T-helper 9 cell (primary cell): ENCODE data around the gene CPSF6.
A peak's percentile ranks its signal among the peaks of the same experiment; 100 is the strongest.
"Not testable (repeated sequence)": the region's sequence is repeated elsewhere in the genome, so short reads cannot be mapped to it uniquely, and the experiment has no call there.

Source experiments
- DNase-seq: peaks from one replicate; pipeline ENCODE4 v3.0.0-alpha.2; 2020

The CPSF6 gene

DNA sequence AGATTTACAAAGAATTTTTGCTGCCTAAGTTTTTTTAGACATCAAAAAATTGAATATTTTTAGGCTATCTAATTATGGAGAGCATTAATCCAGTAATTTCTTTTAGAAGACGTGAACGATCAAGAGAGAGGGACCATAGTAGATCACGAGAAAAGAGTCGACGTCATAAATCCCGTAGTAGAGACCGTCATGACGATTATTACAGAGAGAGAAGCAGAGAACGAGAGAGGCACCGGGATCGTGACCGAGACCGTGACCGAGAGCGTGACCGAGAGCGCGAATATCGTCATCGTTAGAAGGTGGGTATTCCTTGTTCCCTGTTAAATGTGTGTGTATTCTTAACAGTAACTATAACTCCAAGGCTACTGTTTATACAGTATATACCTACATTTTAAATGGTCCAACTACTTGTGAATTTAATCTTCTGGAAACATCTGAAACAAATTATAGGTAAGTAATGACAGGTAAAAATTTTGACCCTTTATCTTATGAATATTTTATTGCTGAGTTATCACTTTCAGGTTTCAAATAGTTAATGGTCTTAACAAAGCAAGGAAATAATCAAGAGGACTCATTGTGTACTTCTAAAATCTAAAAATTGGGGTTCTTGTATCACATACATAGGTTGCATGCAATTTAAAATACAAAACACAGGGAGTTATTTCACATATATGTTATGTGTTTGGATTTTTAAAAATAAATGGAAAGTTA, 23.1 kb downstream of the CPSF6 start:
- no peak for DNase-seq

DNA sequence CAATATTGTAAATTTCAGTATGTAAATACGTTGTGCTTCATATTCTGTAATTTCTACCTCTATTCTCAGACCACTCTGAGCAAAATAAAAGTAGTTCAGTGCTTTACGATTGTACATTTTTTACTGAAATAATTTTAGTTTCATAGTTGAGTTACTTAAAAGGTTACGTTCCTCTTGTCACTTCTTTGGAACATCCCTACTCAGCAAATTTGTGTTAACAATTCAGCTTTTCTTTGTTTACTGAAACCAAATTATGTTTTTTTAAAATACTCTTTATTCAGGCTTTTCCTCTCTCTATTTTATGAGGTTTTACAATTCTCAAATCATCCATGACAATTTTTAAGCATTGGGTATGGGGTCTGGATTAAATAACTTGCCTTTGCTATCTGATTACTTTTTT, 25.8 kb downstream of the CPSF6 start:
- DNase-seq, result no peak

DNA sequence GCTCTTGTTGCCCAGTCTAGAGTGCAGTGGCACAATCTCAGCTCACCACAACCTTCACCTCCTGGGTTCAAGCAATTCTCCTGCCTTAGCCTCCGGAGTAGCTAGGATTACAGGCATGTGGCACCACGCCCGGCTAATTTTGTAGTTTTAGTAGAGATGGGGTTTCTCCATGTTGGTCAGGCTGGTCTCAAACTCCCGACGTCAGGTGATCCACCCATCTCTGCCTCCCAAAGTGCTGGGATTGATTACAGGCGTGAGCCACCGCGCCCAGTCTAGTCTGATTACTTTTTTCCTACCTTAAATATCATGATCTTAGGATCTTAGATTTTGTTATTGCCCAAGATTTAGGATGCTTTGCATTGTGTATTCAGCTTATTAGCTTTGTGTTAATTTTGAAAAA, 26.3 kb downstream of the CPSF6 start:
- DNase-seq, result not testable (repeated sequence)

DNA sequence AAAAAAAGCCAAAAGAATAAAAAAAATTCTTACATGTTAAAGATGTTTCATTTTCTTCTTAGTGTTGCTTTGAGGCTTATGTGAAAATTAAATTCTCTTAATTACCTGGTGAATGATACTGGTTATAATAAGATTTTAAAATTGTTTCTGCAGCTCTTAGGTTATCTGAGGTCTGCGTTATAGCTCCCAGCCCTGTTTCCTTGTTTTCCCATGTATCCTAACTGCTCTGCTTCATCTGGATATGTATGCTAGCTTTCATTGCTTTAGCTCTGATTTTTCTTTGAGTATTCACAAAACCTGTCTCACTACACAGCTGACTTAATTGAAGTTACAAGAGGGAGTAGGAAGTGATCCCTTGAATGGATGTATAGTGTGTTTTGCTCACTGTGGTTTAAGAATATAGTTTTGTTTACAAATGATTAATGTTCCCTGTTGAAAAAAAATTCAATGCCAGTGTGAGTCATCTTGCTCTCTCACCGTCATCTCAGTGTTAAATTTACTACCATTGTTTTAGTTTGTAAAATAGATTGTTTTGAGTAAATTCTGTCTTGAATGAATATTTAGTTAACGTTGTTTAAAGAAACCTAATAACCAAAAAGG, 26.8 kb downstream of the CPSF6 start:
- DNase-seq, result no peak

DNA sequence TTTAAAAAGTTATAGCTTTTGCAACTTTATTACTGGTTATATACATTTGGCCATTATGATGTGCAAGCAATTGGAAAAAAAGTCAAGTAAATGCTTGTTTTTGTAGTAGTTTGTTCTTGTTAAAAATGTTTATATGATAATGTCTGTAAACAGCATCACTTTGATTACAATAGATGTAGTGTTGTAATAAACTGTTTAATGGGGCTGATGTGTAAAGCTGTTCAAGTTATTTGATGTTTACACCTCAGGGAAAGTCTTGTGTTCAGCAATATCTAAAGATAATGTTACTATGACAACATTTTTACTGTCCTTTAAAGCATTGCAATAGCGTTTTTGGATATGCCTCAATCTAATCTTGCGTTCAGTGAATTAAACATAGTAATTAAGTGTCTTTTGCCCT, 30.4 kb downstream of the CPSF6 start:
- DNase-seq, result no peak

DNA sequence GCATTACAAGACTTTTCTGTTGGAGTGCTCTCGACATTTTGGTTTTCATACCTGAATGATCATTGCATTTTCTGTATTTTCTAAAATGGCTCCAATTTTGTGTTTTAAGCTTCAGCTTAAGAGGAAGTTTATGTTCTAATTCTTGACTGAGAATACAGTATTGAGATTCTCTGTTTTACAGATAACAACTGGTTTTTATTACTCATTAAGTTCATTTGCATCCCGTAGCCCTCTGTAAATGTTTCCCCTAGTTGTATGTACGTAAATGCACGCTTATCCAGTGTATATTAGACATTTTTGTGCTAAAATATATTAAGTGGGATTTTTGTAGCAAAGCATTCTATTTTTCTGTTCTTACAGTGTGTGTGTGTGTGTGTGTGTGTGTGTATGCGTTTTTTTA, 33.1 kb downstream of the CPSF6 start:
- DNase-seq, result no peak

DNA sequence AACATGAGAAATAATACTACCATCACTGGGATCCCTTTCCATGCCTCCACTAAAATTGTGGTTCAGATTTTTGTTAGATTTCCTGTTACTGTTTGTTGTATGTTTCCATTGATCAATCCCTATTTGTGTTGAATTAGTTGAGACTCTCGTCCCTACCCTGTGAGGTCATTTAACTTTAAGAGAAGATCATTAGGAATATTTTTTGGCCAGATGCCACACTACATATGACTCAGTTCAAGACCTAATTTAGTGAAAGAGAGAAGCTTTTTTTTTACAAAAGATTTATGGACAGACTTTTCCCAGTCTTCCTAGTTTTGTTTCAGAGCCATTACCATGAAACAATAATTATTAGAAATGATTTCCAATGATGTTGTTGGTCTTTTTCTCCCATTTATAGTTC, 35.5 kb downstream of the CPSF6 start:
- DNase-seq, result no peak

DNA sequence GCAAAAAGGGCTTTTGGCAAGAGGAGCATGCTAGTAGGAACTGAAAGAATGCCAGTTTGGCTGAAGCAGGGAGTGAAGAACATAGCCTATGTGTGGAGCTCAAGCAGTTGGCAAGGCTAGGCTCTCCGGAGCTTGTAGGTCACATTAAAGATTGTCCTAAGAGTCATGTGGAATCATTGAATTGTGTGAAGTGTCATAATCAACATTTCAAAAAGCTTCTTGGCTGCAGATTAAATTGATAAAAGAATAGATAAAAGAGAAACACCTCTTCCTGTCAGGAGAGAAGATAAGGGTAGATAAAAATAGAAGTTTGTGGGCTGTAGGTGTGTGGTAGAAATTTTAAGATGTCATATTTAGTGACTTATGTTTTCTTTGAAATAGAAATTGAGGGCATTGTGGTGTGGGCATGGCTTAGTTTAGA, 36.1 kb downstream of the CPSF6 start:
- DNase-seq, result no peak

DNA sequence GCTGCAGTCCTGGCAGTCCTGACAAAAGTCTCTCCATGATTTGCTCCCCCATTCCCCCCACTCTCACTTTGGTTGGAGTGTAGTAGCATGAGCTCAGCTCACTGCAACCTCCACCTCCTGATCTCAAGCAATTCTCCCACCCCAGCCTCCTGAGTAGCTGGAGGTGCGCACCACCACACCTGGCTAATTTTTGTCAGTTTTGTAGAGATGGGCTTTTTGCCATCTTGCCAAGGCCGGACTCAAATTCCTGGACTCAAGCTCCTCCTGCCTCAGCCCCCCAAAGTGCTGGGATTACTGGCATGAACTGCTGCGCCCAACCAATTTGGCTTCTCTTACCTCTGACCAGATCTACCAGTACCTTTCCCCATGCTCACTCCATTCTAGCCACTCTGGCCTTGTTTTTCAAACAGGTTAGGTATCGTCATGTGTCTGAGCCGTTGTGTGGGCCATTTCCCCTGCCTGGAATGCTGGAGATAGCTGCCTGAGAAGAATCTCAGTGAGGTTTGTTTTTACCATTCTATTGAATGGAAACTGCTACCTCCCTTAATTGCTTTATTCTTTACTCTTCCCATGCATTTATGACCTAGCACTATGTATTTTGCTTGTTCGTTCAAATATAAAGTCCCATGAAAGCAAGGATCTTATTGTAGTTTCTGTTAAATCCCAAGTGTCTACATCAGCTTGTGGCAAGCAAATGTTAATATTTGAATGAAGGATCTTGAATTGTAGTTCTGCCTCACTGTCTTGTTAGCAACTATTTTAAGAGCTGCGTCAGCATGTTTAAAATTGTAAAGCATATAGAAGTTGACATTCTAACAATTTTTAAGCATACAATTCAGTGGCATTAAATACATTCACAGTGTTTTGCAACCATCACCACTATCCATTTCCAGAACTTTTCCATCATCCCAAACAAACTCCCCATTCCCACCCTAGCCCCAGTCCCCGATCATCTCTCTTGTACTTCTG, 39.7 kb downstream of the CPSF6 start:
- DNase-seq, result no peak

DNA sequence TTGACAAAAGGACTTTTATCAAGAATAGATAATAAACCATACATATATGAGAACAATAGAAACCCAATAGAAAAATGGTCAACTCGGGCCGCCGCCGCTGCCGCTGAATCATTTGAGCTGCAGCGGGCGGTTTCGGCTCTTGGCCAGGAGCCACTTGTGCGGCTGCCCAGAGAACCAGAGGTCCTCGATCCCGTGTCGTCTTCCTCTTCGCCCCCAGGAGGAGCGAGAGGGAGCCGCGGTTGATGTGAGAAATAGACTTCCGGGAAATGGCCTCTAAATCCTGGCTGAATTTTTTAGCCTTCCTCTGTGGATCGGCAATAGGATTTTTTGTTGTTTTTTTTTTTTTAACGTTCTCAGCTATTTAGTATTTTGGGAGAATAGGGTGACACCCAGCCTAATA, 44.8 kb downstream of the CPSF6 start:
- peak; percentile 10 for DNase-seq

DNA sequence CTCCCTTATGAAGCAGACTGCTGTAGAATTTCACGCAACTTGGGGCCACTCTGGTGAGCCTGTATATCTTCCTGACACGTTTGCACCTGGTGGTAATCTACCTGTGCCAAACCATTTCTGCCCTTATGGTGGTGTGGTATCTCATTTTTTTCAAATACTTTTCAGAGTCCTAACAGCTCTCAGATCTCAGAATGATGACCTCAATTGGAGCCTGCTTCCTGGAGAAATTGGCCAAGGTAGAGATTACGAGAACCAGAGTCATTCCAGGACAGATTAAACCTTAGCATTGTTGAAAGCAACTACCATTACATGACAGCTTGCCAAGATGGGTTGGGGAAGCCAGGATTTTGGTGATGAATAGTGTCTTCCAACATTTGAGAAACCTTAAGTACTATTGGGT, 48.2 kb downstream of the CPSF6 start:
- no peak for DNase-seq

DNA sequence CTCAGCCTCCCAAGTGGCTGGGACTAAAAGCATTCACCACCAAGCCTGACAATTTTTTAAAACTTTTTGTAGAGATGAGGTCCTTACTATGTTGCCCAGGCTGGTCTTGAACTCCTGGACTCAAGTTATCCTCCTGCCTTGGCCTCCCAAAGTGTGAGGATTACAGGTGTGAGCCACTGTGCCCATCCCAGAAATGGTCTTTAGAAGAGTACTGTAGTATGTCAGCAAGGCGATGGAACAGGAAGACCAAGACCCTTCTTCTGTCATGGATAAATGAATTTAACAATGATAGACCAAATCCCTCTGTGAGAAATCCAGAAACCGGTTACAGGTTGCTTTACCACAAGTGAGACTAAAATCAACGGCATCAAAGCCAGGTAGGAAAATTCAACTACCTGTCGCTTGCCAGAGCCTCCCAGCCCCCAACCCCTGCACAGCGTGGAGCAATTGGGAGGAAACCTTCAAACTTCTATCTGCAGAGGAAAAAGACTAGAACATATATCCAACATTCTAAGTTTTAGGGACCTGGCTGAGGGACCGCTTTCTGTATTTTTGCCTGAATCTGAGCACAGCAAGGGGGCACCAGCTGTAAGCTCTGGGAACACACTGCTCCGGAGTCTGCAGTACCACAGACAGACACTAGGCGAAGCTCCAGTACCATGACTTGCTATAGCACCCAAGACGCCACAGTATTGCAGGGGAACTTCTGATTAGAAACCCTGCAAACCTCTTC, 51.3 kb downstream of the CPSF6 start:
- DNase-seq, result peak; percentile 67

DNA sequence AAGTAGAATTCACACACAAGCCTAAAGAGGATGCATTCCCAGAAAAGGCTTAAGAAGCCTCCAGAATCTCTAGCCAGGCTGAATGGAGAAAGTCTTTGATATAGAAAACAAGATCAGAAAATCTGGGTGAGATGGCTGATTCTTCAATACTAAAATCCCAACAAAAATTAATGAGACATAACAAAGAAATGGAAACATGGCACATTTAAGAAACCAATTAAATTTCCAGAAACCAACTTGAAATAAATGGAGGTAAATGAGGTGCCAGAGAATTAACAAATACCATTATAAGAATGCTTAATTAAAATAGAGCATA, 51.9 kb downstream of the CPSF6 start:
- DNase-seq, result no peak

DNA sequence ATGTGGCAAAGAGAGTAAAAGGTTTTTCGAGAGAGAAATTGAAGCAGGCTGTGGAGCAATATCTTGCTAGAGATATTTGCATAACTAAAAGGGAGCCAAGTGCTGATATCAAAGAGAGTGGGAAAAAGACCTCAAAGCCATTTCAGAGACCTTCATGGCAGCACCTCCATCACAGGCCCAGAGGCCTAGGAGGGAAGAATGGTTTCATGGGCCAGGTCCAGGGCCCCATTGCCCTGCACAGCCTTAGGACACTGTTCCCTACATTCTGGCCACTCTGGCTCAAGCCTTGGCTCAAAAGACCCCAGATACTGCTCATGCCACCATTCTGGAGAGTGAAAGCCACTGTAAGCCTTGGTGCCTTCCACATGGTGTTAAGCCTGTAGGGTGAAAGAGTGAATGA, 58.8 kb downstream of the CPSF6 start:
- DNase-seq, result no peak

DNA sequence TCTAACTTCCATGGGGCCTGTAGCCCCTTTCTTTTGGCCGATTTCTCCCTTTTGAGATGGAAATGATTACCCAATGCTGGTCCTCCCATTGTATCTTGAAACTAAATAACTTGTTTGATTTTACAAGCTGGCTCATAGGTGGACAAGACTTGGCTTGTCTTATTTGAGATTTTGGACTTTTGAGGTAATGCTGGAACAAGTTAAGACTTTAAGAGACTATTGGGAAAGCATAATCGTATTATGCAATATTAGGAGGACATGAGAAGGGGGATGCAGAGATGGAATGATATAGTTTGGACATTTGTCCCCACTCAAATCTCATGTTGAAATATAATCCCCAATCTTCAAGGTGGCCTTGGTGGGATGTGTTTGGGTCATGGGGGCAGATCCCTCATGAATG, 59.6 kb downstream of the CPSF6 start:
- DNase-seq, result no peak

DNA sequence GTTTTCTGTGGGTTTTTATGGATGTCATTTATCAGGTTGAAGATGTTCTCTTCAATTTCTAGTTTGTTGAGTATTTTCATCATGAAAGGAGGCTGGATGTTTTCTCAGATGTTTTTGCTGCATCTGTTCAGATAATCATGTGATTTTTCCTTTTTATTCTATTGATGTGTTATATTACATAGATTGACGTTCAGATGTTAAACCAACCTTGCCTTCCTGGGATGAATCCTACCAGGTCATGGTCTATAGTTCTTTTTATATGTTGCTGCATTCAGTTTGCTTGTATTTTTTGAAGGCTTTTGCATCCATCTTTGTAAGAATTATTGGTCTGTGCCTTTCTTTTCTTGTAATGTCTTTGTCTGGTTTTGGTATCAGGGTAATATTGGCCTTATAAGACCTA, 64.9 kb downstream of the CPSF6 start:
- DNase-seq, result no peak

DNA sequence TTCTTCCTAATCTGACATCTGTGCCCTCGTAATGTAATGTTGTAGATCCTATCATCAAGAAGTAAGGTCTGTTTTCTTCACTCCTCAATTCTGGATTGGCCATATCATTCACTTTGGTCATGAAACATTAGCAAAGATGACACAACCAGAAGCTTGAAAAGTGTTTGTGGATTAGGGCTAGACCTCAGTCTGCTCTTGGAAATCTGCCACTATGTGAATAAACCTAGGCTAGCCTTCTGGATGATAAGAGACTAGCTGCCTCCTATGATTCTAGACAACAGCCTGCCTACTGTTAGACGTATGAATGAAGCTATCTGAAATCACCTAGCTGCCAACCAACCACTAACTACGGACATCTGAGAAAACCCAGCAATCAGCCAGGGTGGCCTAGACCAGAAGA, 70.1 kb downstream of the CPSF6 start:
- no peak for DNase-seq

DNA sequence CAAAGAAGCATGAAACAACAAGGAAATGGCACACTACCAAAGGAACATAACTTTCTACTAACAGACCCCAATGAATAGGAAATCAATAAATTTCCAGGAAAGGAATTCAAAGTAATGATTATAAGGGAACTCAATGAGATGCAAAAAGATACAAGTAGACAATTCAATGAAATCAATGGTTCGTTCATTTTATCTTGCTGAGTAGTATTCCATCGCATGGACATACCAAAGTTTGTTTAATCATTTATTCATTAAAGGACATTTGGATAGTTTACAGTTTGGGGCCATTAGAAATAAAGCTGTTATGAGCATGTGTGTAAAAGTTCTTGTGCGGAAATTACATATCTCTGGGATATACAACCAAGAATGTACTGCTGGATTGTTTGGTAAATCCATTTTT, 73.8 kb downstream of the CPSF6 start:
- no peak for DNase-seq

DNA sequence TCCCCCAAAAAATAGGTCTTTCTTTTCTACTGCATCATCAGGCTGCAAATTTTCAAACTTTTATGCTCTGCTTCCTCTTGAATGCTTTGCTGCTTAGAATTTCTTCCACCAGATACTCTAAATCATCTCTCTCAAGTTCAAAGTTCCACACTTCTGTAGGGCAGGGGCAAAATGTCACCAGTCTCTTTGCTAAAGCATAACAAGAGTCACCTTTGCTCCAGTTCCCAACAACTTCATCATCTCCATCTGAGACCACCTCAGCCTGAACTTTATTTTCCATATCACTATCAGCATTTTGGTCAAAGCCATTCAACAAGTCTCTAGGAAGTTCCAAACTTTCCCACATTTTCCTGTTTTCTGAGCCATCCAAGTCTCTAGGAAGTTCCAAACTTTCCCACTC, 77.4 kb downstream of the CPSF6 start:
- DNase-seq, result not testable (repeated sequence)

DNA sequence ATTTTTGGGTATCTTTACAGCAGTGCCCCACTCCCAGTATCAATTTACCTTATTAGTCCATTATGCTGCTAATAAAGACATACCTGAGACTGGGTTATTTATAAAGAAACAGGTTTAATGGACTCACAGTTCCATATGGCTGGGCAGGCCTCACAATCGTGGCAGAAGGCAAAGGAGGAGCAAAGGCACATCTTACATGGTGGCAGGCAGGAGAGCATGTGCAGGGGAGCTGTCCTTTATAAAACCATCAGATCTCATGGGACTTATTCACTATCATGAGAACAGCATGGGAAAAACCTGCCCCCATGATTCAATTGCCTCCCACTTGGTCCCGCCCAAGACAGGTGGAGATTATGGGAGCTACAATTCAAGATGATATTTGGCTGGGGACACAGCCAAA, 77.9 kb downstream of the CPSF6 start:
- DNase-seq, result not testable (repeated sequence)

DNA sequence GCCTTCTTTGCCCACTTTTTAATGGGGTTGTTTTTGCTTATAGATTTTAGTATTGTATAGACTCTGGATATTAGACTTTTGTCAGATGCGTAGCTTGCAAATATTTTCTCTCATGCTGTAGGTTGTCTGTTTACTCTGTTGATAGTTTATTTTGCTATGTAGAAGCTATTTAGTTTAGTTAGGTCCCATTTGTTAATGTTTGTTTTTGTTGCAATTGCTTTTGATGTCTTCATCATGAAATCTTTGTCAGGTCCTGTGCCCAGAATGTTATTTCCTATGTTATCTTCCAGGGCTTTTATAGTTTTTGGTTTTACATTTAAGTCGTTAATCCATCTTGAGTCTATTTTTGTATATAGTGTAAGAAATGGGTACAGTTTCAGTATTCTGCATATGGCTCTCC, 78.9 kb downstream of the CPSF6 start:
- no peak for DNase-seq

DNA sequence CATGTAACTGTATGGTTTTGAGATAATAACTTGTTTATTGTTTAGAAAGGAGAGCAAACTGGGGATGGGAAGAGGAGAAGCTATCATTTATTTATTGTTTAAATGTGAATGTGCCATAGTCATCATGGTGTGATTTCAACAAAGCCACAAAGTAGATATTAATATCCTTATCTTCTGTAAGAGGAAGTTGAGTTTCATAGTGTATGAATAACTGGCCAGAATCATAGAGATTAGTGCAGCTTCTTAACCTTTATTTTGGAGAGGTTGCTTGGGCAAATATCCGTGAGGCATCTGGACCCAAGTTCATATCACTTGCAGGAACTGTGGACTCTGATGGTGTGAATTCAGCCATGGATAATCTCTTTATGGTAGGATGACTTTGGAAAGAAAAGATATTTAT, 82.0 kb downstream of the CPSF6 start:
- DNase-seq, result no peak
